MM.1S (cell line): Measurements from ENCODE around the gene RGS4.

Experiments
- EZH2 ChIP-seq: fragments of 300-600 bp; sonication (generic); optimal IDR thresholded peaks from 2 replicates; pipeline ENCODE3; 2017; ENCODE audit warnings: low read depth, mild to moderate bottlenecking, antibody characterized with exemption, low read length, mixed read lengths
- EZH2phosphoT487 ChIP-seq: fragments of 300-600 bp; sonication (generic); IDR thresholded peaks from 2 replicates; pipeline ENCODE4 v1.6.1; 2018; ENCODE audit warnings: antibody characterized with exemption, low read length
- TF ChIP-seq, protein P1 (sequence below): fragments of 300-600 bp; sonication (generic); IDR thresholded peaks from 2 replicates; pipeline ENCODE4 v1.5.1; 2016; ENCODE audit warnings: antibody characterized with exemption, low read length, mixed read lengths

DNA sequence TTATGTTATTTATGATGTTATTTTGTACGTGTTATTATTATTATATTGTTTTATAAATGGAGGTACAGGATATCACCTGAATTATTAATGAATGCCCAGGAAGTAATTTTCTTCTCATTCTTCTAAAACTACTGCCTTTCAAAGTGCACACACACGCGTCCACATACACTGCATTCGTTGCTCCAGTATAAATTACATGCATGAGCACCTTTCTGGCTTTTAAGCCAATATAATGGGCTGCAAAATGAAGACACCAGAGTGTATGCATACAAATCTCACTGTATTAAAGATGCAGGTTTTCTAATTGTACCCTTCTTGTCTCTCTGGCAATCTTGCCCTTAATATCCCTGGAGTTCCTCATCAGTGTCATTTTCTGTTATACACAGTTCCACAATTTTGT, 6.9 kb downstream of the RGS4 start:
- TF ChIP-seq, protein P1, sequence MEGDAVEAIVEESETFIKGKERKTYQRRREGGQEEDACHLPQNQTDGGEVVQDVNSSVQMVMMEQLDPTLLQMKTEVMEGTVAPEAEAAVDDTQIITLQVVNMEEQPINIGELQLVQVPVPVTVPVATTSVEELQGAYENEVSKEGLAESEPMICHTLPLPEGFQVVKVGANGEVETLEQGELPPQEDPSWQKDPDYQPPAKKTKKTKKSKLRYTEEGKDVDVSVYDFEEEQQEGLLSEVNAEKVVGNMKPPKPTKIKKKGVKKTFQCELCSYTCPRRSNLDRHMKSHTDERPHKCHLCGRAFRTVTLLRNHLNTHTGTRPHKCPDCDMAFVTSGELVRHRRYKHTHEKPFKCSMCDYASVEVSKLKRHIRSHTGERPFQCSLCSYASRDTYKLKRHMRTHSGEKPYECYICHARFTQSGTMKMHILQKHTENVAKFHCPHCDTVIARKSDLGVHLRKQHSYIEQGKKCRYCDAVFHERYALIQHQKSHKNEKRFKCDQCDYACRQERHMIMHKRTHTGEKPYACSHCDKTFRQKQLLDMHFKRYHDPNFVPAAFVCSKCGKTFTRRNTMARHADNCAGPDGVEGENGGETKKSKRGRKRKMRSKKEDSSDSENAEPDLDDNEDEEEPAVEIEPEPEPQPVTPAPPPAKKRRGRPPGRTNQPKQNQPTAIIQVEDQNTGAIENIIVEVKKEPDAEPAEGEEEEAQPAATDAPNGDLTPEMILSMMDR: no peak
- TF ChIP-seq EZH2: no peak
- no peak for TF ChIP-seq EZH2phosphoT487
